Mesendoderm (in vitro differentiated cells): ENCODE data around the gene SHC3.

Experiments used
- DNase-seq: peaks from one replicate; pipeline ENCODE4 v3.0.0; 2013
- H2AK5ac ChIP-seq: 2 replicates; pipeline ENCODE4 v1.6.1; 2013; ENCODE audit warnings: low read length, inconsistent platforms
- H2BK120ac ChIP-seq: 2 replicates; pipeline ENCODE4 v1.6.1; 2013; ENCODE audit warnings: low read depth, mild to moderate bottlenecking, low read length, moderate library complexity, mixed read lengths
- H2BK15ac ChIP-seq: replicated peaks from 2 replicates; pipeline ENCODE4 v1.6.1; 2013; ENCODE audit warnings: low read depth, mild to moderate bottlenecking, moderate library complexity
- H2BK5ac ChIP-seq: 2 replicates; pipeline ENCODE4 v1.6.1; 2013; ENCODE audit warnings: low read length, inconsistent platforms
- H3K18ac ChIP-seq: 2 replicates; pipeline ENCODE4 v1.6.1; 2013; ENCODE audit warnings: mild to moderate bottlenecking, low read length, mixed read lengths
- H3K23ac ChIP-seq: one replicate; pipeline ENCODE4 v1.6.1; 2013; ENCODE audit warnings: low read length
- H3K27ac ChIP-seq: 2 replicates; pipeline ENCODE4 v1.5.1; 2013; ENCODE audit warnings: low read depth, mild to moderate bottlenecking, inconsistent platforms, low read length, moderate library complexity
- H3K27me3 ChIP-seq: 2 replicates; pipeline ENCODE4 v1.6.1; 2013; ENCODE audit warnings: low read length, control low read depth, mild to moderate bottlenecking, inconsistent platforms; ENCODE audit not compliant: insufficient read depth, poor library complexity
- H3K36me3 ChIP-seq: 2 replicates; pipeline ENCODE4 v1.6.1; 2013; ENCODE audit warnings: low read length, inconsistent platforms; ENCODE audit not compliant: control insufficient read depth, insufficient read depth
- H3K4ac ChIP-seq: one replicate; pipeline ENCODE4 v1.6.1; 2013; ENCODE audit warnings: low read depth, mild to moderate bottlenecking, low read length, moderate library complexity
- H3K4me1 ChIP-seq: 2 replicates; pipeline ENCODE4 v1.6.1; 2013; ENCODE audit warnings: low read depth, low read length, inconsistent platforms; ENCODE audit not compliant: control insufficient read depth
- H3K4me2 ChIP-seq: 2 replicates; pipeline ENCODE4 v1.6.1; 2013; ENCODE audit warnings: low read length
- H3K4me3 ChIP-seq: 2 replicates; pipeline ENCODE4 v1.5.1; 2013; ENCODE audit warnings: mild to moderate bottlenecking, low read length
- H3K56ac ChIP-seq: one replicate; pipeline ENCODE4 v1.6.1; 2013; ENCODE audit warnings: low read length
- H3K79me1 ChIP-seq: 2 replicates; pipeline ENCODE4 v1.6.1; 2013; ENCODE audit warnings: low read length, inconsistent platforms
- H3K79me2 ChIP-seq: 2 replicates; pipeline ENCODE4 v1.6.1; 2013; ENCODE audit warnings: mild to moderate bottlenecking, low read length; ENCODE audit not compliant: control insufficient read depth, insufficient read depth
- H3K9ac ChIP-seq: 2 replicates; pipeline ENCODE4 v1.6.1; 2013; ENCODE audit warnings: low read length, inconsistent platforms
- H4K5ac ChIP-seq: one replicate; pipeline ENCODE4 v1.6.1; 2013; ENCODE audit warnings: low read length
- H4K8ac ChIP-seq: one replicate; pipeline ENCODE4 v1.6.1; 2013; ENCODE audit warnings: low read depth, mild to moderate bottlenecking, control low read depth, low read length, moderate library complexity
- WGBS: extraction: QIAGEN DNeasy Blood & Tissue Kit; methylation state at CpG from one replicate; pipeline ENCODE4 v1.1.7; 2013; ENCODE audit warnings: low lambda C conversion rate, missing lambda C conversion rate; ENCODE audit not compliant: insufficient coverage; ENCODE audit errors: extremely low coverage; 5-methylcytosine and 5-hydroxymethylcytosine counted together

SHC3 gene

DNA sequence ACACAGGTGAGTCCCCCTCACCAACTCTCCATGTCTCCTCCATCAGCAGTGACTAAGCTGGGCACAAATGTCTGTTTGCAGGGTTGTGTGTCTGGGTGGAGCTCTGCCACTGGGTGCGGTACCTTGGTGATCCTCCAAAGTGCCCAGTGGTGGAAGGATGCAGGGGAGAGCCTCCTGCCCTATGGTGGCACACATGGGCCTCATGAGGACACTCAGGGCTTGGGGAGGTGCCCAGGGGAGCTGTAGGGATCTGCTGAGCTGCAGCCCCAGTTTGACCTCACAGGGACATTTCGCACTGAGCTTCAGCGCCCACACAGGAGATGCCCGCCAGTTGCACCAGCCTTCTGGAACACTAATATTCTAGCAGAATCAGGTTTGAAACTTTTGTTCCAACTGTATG, 157.9 kb downstream of the SHC3 start:
- Histone ChIP-seq H3K4me2 (no peak overlapping the region), H3K27ac (no peak overlapping the region), H2AK5ac (no peak overlapping the region), H3K56ac (no peak overlapping the region), H3K9ac (no peak overlapping the region), H3K27me3 (no peaks in the 10 kb centered on the region), H3K79me1 (no peaks in the 10 kb centered on the region), H3K36me3 (no peaks in the 10 kb centered on the region), H3K4me1 (no peaks in the 10 kb centered on the region), H2BK120ac (no peak overlapping the region), H3K4me3 (no peak overlapping the region), H4K8ac (no peak overlapping the region), H3K4ac (no peak overlapping the region), H4K5ac (no peak overlapping the region), H3K23ac (no peak overlapping the region), H3K18ac (no peak overlapping the region), H2BK15ac (no peak overlapping the region), H3K79me2 (no peaks in the 10 kb centered on the region), H2BK5ac (no peak overlapping the region)
- no CpG with 5 or more reads among the region's 4 CpGs for WGBS
- DNase-seq = no peak

DNA sequence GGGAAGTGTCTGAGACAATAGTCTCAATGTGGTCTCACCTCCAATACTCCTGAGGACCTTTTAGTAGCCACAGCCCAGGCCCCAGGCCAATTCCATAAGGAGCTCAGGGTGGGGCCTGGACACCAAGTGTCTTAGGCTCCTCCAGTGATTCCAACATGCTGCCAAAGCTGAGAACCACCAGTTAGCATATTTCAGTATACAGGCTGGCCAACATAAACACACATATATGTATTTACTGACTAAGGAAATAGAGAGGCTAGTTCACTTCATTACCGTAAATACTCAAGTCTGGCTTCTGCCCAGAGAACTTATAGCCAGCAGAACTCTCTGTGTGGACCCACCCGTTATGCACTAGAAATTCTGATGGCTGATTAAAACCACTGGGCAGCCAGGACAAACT, 163.3 kb downstream of the SHC3 start:
- no peak overlapping the region for H3K18ac ChIP-seq
- H3K4me1 ChIP-seq = no peaks in the 10 kb centered on the region
- no peak overlapping the region for H3K4ac ChIP-seq
- no peak overlapping the region for H3K56ac ChIP-seq
- no peak overlapping the region for H2BK15ac ChIP-seq
- H3K36me3 ChIP-seq = no peaks in the 10 kb centered on the region
- WGBS = no CpG with 5 or more reads among the region's 2 CpGs
- no peak overlapping the region for H3K4me2 ChIP-seq
- H2BK5ac ChIP-seq = no peak overlapping the region
- no peak overlapping the region for H3K23ac ChIP-seq
- H3K4me3 ChIP-seq = no peak overlapping the region
- H2AK5ac ChIP-seq = no peak overlapping the region
- H4K8ac ChIP-seq = no peak overlapping the region
- no peak overlapping the region for H2BK120ac ChIP-seq
- no peaks in the 10 kb centered on the region for H3K79me1 ChIP-seq
- no peak overlapping the region for H3K27ac ChIP-seq
- H3K9ac ChIP-seq = no peak overlapping the region
- H3K79me2 ChIP-seq = no peaks in the 10 kb centered on the region
- DNase-seq = no peak
- no peak overlapping the region for H4K5ac ChIP-seq
- no peaks in the 10 kb centered on the region for H3K27me3 ChIP-seq

- Histone ChIP-seq H3K4me3 (no peak overlapping the region), H3K79me1 (no peaks in the 10 kb centered on the region), H2AK5ac (no peak overlapping the region), H3K4me2 (no peak overlapping the region), H4K5ac (no peak overlapping the region), H3K79me2 (no peaks in the 10 kb centered on the region), H4K8ac (no peak overlapping the region), H3K27ac (no peak overlapping the region), H3K4me1 (no peaks in the 10 kb centered on the region), H2BK15ac (no peak overlapping the region), H3K23ac (no peak overlapping the region), H3K27me3 (no peaks in the 10 kb centered on the region), H3K9ac (no peak overlapping the region), H3K36me3 (no peaks in the 10 kb centered on the region), H3K56ac (no peak overlapping the region), H2BK5ac (no peak overlapping the region), H3K18ac (no peak overlapping the region), H2BK120ac (no peak overlapping the region), H3K4ac (no peak overlapping the region)
- DNase-seq = no peak
- no CpG with 5 or more reads among the region's 7 CpGs for WGBS
These were observed 164.5 kb downstream of the SHC3 start for GRCh38 chr9:89014153-89014552.

GRCh38 chr9:89013660-89014059, 165.0 kb downstream of the SHC3 start:
- H3K23ac ChIP-seq = no peak overlapping the region
- H3K79me2 ChIP-seq = no peaks in the 10 kb centered on the region
- H2AK5ac ChIP-seq = no peak overlapping the region
- no peak overlapping the region for H2BK120ac ChIP-seq
- DNase-seq = no peak
- no peak overlapping the region for H3K56ac ChIP-seq
- H3K4me3 ChIP-seq = no peak overlapping the region
- no peak overlapping the region for H4K8ac ChIP-seq
- H4K5ac ChIP-seq = no peak overlapping the region
- H3K79me1 ChIP-seq = no peaks in the 10 kb centered on the region
- no peak overlapping the region for H3K27ac ChIP-seq
- H3K4me2 ChIP-seq = no peak overlapping the region
- H3K4me1 ChIP-seq = peaks cover 1% of the 10 kb centered on the region
- H2BK5ac ChIP-seq = no peak overlapping the region
- H3K36me3 ChIP-seq = no peaks in the 10 kb centered on the region
- no peaks in the 10 kb centered on the region for H3K27me3 ChIP-seq
- H2BK15ac ChIP-seq = no peak overlapping the region
- no CpG with 5 or more reads among the region's 1 CpG for WGBS
- H3K4ac ChIP-seq = no peak overlapping the region
- no peak overlapping the region for H3K9ac ChIP-seq
- H3K18ac ChIP-seq = no peak overlapping the region

- Histone ChIP-seq H3K9ac (no peak overlapping the region), H4K8ac (no peak overlapping the region), H3K4ac (no peak overlapping the region), H2BK5ac (no peak overlapping the region), H3K27ac (no peak overlapping the region), H3K4me2 (no peak overlapping the region), H3K79me1 (no peaks in the 10 kb centered on the region), H3K4me3 (no peak overlapping the region), H2BK120ac (no peak overlapping the region), H2AK5ac (no peak overlapping the region), H2BK15ac (no peak overlapping the region), H4K5ac (no peak overlapping the region), H3K4me1 (peaks cover 2% of the 10 kb centered on the region), H3K56ac (no peak overlapping the region), H3K27me3 (no peaks in the 10 kb centered on the region), H3K23ac (no peak overlapping the region), H3K36me3 (no peaks in the 10 kb centered on the region), H3K18ac (no peak overlapping the region), H3K79me2 (no peaks in the 10 kb centered on the region)
- peak; percentile 27 for DNase-seq
- no CpG with 5 or more reads among the region's 13 CpGs for WGBS
These were observed 166.2 kb downstream of the SHC3 start for GRCh38 chr9:89012294-89013042.

- Histone ChIP-seq H3K4ac (no peak overlapping the region), H2BK15ac (no peak overlapping the region), H3K23ac (no peak overlapping the region), H3K4me2 (no peak overlapping the region), H2AK5ac (no peak overlapping the region), H3K27me3 (no peaks in the 10 kb centered on the region), H3K79me2 (no peaks in the 10 kb centered on the region), H3K4me3 (no peak overlapping the region), H3K27ac (no peak overlapping the region), H2BK120ac (no peak overlapping the region), H3K9ac (no peak overlapping the region), H3K18ac (no peak overlapping the region), H2BK5ac (no peak overlapping the region), H4K8ac (no peak overlapping the region), H3K56ac (no peak overlapping the region), H3K36me3 (no peaks in the 10 kb centered on the region), H3K79me1 (no peaks in the 10 kb centered on the region), H4K5ac (no peak overlapping the region), H3K4me1 (peaks cover 2% of the 10 kb centered on the region)
- DNase-seq = no peak
- WGBS = no CpG with 5 or more reads among the region's 2 CpGs
These were observed 166.9 kb downstream of the SHC3 start for GRCh38 chr9:89011683-89012082.
